Measurements from ENCODE around the gene EEPD1.

DNA sequence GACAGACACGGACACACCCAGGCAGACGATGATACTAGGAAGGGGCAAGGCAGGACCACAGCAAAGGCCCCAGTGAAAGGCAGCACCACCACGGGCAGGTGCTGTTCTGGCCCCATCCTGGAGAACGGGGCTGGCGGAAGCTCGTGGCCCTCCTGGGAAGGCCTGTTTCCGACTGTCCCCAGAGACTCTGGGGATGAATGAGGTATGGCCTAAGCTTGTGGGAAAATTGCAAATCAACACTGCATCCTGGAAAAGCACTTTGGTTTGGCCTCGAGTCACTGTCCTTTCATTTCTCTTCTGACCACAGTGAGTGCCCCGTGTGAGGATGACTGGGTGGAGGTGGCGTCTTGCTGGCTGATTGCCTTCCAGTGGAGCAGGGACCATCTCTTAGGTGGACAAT, 155.0 kb downstream of the EEPD1 start:
- no peak for TF ChIP-seq CTCF (IDR thresholded peaks at IDR 0.05)
- TF ChIP-seq POLR2A (IDR thresholded peaks at IDR 0.05) = no peak

All from Peyer's patch (tissue), 4 donors.